ENCODE data around the gene TRIM31.

Gene TRIM31, protein sequence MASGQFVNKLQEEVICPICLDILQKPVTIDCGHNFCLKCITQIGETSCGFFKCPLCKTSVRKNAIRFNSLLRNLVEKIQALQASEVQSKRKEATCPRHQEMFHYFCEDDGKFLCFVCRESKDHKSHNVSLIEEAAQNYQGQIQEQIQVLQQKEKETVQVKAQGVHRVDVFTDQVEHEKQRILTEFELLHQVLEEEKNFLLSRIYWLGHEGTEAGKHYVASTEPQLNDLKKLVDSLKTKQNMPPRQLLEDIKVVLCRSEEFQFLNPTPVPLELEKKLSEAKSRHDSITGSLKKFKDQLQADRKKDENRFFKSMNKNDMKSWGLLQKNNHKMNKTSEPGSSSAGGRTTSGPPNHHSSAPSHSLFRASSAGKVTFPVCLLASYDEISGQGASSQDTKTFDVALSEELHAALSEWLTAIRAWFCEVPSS

DNA sequence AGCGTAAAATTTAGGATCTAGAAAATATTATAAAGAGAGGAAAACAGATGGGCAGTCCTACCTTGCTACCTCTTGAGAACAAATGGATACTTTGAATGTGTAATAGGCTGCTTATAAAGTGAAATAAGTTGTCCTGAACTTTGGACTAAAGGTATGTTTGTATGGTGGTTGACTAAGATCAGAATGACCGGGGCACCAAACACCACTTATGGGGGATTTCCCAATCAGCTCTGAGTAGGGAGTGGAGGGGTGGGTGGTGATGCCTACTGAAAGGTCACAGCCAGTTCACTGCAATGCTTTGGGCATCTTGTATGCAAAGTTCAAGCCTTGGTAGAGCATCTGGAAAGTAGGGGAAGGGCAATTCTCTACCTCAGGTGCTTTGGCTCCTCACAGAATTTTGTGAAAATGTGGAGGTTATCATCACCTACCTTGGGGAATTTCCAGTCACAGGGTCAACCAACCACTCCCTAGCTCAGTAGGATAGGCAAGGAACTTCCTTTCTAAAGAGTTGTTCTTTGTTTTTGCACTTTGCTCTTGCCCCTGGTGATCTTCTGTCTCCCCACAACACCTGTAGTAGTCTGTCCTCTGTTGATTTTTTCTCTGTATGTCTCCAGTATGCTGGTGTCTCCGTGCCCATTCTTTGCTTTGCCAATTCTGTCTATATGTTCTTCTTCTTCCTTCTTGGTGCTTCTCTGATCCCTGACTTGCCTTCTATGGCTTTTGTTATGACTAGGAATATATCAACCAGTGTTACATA is at the start of gene TRIM31:
TSS of gene TRIM31 (minus strand) at position 88 of the 757 bp plus-strand sequence. CDS start 285 bp downstream, outside the sequence.
- DNase-seq (ENCODE audit: low read depth in 1 of 2, low spot score in 1 of 2): no peak

DNA sequence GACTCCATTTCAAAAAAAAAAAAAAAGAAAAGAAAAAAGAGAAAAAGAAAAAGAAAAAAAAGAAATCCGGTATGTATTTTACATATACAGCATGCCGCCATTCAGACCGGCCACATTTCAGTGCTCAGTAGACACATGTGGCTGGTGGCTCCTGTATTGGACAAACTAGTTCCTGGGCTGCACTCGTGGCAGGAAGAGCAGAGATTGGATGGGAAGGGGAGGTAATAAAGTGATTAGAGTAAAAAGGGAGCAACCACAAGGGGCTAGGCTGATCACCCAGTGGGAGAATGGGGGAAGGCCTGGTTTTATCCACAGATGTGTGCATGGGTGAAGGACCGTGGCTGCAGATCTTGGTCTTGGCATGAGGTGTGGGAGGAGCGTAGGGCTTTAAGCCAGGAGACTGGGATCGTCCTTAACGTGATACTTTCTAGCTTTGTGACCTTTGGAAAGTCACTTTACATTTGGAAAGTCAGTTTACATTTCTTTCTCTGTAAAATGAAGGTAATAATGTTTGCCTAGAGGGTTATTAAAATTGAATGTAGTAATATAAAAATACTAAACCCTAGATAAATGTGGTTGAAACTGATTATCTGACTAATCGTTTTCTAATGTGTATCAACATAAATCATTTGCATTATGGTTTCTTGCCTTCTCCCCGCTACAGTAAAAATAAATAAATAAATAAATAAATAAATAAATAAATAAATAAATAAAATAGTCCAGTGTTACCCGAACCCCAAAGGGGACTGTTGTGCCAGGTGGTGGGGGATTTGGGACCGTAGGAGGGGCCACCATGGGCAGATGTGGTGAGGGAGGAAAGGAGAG is 49.6 kb upstream of the TRIM31 start:
- no peak for DNase-seq (ENCODE audit: low read depth in 1 of 2, low spot score in 1 of 2)

DNA sequence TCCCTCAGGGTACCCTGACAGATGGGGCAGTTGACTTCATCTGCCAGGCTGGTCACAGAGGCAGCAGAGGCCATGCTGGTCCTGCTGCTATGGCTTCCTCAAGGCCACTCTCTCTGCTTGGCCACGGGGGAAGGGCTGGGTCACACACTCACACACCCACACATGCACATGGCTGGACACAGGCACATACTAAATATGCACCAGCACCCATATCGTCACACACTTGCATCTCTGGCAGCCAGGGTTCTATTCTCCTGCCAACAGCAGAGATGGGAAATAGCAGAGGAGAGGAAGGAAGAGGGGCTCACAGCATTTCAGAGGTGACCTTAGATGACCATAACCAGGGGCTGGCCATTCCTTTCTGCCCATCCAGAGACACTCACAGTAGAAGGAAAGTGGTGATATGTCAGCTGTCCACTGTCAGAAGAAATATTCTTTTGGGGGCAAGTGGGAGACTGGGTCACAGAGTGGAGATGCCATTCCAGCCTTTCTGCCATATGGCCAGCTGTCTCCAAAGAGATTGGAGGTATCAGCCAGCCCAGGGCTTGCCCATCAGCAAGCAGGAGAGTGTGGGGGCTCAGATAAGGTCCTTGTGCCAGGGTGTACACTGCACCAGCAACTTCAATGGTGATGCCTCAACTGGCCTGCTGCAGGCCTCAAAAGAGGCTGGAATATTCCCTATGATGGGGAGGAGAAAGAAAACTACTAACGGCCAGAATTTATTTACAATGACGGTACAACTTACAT is 48.1 kb upstream of the TRIM31 start, which contains the start of gene TRIM10:
TSS of gene TRIM10 (minus strand) at position 427 of the 747 bp plus-strand sequence. CDS start at position 74, 353 bp downstream.
- DNase-seq (ENCODE audit: low read depth in 1 of 2, low spot score in 1 of 2): no peak

DNA sequence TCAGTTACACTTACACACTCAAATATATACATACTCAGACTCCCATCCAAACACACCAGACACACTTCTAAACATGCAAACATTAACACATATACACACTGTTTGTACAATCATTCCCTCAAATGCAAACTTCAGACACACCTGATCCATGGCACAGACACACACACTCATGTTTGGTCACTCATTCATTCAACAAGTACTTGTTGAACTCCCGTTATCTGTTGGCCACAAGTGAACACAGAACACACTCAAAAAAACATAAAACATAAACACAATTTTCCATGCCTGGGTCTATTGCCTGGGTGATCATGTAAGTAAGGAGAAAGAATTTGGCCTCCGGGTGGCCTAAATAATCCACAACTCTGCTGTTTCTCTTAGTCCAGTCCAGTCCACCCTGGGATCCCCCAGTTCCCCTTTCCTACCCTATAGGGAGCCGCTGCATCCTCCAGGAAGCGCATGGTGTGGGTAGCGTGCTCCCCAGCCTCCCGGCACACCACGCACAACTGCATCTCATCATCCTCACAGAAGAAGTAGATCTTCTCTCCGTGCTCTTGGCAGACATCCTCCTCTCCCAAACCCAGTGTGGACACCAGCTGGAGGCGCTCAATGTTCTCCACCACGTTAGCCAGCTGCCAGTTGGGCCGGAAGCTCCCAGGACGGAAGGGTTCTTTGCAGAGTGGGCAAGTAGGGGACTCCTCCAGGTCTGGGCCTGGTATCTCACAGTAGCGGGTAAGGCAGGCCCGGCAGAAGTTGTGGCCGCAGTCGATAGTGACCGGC is 47.3 kb upstream of the TRIM31 start:
- DNase-seq (ENCODE audit: low read depth in 1 of 2, low spot score in 1 of 2): no peak

DNA sequence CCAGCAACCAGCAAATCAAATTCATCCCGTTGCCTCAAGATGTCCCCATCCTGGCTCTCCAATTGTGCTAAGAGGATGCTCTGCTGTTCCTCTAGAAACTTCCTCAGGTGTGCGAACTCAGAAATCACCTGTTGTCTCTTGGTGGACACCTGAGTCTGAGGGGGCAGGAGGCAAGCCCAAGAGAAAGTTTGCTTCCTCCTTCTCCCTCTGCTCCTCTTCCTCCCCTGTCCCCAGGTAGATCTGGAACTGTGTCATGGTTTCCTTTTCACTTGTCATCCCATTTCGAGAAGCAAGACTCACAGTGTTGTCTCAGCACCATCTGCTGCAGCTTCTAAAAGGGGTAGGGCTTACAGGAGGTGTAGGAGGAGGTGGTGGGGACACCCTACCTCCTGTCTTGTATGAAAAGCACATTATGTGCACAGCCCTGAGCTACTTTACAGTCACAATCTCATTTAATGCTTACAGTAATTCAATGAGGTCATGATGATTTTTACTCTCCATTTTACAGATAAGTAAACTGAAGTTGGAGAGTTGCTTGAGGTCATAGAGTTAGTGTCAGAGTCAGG is 45.7 kb upstream of the TRIM31 start:
- no peak for DNase-seq (ENCODE audit: low read depth in 1 of 2, low spot score in 1 of 2)

DNA sequence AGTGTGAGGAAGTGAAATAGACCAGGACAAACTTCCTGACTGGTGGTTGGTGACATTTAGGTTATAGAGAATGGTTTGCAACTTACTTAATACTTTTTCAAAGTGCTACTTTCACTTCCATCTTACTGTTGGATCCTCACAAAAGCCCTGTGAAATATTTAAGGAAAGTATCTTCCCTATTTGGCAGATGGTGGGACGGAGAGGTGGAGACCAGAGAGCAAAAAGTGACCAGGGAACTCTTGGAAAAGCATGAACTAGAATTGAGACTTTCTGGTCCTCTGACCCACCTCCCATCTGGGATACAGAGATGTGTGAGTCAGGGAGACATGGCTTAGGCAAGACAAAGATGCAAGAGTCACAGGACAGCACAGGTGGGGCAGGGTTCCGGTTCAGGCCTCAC is 45.1 kb upstream of the TRIM31 start:
- no peak for DNase-seq (ENCODE audit: low read depth in 1 of 2, low spot score in 1 of 2)

DNA sequence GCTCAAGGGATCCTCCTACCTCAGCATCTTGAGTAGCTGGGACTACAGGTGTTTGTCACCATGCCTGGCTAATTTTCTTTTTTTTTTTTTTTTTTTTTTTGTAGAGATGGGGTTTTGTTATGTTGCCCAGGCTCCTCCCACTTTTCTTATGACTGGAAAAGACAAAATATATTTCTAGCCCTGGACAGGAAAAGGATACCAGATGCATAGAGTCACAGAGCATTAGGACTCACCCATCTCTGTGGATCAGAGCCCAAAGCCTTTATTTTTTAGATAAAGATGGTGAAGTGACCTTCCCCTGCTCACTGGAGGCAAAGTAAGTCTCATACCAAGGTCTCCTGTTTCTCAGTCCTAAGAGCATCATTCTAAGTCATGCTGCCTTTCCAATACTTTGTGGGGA is 44.7 kb upstream of the TRIM31 start:
- DNase-seq (ENCODE audit: low read depth in 1 of 2, low spot score in 1 of 2): no peak

DNA sequence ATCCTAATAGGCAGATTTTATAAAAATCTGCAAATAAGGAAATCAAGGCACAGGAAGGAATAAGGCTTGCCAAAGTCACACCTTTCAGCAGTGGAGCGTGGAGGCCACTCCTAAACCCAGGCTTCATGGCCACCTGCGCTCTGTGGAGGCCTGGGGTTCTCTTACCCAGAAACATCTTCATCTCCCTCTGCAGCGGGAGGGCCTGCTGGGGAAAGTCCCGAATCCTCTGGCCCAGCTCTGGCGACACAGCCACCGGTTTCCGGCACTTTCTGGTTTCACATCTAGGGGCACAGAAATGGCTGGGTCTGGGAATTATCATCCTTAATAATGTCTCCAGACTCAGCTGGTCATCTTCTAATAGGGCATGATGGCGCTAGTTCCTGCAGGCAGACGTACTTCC is 43.9 kb upstream of the TRIM31 start:
- no peak for DNase-seq (ENCODE audit: low read depth in 1 of 2, low spot score in 1 of 2)

DNA sequence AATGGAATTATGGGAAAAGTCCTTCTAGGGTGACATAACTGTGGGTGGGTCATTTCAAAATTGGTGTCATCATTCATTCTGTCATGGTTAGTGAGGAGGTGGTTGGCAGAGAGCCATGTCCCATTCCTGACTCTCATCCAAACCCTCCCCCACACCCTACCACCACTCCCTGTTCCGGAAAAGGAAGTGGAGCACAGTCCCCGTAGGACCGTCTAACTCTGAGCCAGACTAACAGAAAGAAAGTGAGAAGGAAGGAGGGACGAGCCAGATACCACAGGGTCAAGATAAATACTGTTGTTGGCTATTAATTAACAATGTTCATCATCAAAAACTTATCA is 43.3 kb upstream of the TRIM31 start:
- no peak for DNase-seq (ENCODE audit: low read depth in 1 of 2, low spot score in 1 of 2)

DNA sequence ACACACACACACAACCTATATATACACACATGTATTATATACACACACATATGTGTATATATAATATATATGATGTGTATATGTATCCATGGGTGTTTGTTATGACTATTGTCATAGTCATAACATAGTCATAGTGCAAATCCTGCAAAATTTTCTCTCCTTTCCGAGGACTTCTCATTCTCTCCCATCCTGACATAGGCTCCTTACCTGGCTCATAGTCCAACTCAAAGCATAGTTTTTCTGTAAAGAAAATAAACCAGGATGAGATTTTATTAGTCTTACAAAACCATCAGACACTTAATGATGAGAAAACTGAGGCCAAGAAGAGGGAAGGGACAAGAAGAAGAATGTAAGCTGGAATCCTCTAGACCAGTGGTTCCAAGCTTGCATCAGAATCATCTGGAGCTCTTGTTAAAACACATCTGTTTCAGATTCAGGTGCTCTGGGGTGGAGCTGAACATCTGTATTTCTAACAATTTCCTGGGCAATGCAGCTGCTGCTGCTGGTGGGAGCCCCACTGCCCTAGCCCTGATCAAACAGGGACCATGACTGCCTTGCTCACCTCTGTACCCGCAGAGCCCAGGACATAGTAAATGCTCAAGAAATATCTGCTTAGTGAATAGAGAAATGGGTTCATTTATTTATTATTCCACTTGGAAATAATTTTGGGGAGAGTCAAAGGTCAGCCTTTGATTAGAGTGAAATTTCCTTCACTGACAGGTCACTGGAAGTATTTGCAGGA is 42.8 kb upstream of the TRIM31 start:
- no peak for DNase-seq (ENCODE audit: low read depth in 1 of 2, low spot score in 1 of 2)

DNA sequence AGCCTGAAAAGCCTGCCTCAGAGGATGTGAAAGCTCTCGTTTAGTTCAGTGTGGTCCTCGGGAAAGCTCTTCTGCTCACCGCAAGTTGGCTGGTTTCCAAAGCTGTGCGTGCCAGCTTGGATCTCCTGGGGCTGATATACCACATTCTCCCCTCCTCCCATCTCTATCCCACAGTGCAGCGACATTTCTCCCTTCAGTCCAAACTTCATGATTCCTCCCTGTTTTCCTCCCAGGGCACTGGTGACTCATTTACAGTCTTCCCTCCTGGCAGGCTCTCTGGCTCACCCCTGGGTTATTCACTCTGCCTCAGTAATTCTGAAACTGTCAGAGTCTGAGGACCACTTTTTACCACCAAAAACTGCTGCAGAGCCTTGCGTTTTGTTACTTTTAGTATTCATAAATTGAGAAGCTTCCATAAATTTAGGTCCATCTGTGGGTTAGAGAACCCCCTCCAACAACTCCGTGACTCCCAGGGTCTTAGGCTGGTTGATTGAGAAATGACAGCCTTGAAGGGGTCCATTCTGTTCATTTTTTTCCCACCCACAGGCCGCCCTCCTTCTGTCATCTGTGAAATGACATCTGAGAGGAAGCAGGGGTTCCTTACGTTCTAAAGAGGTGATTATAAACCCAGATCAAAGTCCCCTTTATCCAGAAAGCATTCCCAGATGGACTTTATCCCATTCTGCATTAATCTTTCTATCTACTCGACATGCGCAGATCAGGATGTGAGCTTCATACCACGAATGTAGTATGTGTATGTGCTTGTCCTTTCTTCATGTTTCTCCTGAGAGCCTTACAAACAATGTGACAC is 42.0 kb upstream of the TRIM31 start:
- no peak for DNase-seq (ENCODE audit: low read depth in 1 of 2, low spot score in 1 of 2)

DNA sequence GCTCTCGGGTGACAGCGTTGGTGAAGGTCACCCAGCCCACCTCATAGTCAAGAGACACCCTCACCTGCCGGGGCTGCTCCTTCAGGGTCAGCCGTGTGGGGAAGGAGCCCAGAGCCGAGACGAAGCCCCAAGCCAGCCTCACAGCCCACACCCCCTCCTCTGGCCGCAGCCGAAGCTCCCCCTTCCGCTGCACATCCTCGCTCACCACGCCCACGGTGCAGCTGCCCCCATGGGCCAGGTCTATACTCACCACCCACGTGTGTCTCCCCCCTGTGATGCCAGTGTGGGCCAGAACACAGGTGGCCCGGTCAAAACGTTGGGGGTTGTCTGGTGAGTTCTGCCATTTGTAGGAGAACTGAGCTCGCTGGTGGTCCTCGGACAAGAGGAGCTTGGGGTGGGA is 41.2 kb upstream of the TRIM31 start:
- no peak for DNase-seq (ENCODE audit: low read depth in 1 of 2, low spot score in 1 of 2)

DNA sequence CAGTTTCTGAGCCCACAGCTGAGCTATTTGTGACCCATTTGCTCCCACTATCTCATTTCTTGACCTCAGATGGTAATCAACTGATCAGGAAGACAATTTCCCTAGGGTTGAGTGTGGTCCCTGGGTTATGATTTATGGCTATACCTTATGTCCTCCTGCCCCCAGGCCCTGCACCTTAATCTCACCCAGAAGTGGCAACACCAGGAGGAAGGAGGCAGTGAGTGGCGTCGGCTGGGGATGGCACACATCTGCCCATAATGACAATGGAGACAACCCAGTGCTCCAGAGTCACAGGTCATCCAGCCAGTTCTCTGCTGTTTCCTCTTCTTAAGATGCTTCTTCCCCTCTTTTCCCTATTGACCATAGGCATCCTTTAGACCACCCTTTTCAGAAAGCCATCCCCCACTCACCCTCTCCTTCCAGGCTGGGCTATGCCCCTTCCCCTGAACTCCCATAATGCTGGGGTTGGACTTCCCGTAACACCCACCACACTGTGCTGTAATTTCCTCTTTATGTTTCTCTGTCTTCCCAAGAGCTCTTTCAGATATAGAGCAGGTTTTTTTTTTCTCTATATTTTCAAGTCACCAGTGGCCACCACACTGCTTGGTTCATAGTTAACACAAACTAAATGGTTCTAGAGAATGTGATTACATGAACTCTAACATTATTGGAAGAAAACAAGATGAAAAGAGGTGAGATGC is 40.2 kb upstream of the TRIM31 start:
- DNase-seq (ENCODE audit: low read depth in 1 of 2, low spot score in 1 of 2): no peak

DNA sequence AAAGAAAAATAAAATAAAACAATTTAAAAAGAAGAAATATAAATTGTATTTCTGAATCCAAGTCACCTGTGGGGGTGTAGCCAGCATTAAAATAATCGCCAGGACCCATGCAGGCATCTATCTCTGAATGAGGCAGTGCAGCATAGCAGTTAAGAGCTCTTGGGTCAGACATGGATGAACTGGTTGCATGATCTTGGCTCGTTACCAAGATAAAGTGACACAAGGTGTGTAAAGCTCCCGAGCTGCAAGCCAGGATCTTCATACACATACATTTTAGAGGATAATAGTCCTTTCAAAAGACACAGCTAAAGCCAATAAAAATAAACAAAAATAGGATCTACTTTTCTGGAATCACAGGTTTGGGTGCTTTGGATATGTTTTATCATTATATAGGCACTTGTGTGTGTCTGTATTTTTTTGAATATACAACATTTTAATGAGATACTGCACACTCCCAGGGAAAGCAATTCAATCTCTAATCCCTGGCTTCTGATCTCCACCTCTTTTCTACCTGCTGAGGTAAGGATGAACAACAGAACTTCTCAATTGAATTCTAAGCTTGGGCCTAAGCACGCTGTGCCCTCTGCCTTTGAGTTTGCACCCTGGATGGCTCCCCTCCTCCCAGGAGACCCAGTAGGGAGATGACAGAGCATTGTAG is 39.3 kb upstream of the TRIM31 start:
- no peak for DNase-seq (ENCODE audit: low read depth in 1 of 2, low spot score in 1 of 2)

DNA sequence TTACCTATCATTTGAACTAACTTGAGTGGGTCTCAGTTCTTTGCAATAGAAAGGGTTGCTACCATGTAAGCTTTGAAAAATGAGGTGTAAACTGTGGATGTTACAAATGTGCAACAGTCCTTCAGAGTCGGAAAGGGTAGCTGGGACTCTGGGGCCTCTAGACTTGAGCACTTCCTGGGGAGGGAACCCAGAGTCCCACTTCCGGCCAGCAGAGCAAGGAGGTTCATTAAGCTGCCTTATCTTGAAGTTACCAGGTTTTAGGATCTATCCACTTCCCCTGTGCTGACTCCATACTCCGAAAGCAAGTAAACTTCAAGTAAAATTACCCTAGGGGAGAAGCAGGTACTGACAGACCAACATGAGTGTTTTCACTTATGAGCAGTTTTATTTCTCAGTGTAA is 38.7 kb upstream of the TRIM31 start:
- DNase-seq (ENCODE audit: low read depth in 1 of 2, low spot score in 1 of 2): no peak

DNA sequence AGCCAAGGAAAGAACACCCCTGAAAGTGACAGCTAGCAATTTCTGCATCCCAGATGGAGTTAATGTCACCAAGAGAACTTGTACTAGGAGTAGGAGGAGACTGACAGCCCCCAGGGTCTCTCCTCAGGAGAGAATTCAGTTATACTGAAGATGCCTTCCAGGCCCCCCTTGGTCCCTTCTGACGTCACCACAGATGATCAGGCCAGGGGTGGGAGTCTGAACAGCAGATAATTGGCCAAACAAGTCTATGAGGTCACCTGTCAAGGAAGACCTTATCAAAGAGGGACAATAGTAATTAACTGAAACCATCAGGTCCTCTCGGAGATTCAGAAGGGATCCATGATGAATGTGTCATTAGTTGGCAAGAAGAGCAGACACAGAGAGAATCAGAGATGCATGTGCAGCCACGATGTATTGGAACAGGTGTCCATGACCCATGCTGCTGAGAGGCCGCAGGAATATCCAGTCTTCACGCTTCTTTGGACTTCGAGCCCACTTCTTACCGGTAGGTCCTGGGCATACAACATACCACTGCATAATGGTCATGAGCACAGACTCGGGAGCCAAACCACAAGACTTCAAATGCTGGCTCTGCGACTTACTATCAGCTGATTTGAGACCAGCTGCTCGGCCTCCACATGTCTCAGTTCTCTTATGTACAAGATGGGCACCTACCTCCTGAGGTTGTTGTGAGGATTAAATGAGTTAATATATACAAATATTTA is 37.9 kb upstream of the TRIM31 start:
- no peak for DNase-seq (ENCODE audit: low read depth in 1 of 2, low spot score in 1 of 2)

Data from activated T-helper 1 cell treated with anti-CD3 and anti-CD28 coated beads, Interleukin-2, amount 50 U/mL, for 16 hours (primary cell).